T-helper 17 cell (primary cell): ENCODE measurements around the gene RHBDD3. TPM values are rescaled to one million over a fixed set of nuclear protein-coding genes. Genes with fewer than 3 reads are reported as not detected.

Experiments used
- ATAC-seq: fragments of 150-1000 bp; cut with Tn5 transposase; 2 replicates; pipeline ENCODE4 v1.10.0; 2021; ENCODE audit warnings: mild to moderate bottlenecking, moderate library complexity
- DNase-seq, 3 donors: peaks; one replicate each; pipeline versions ENCODE4 v3.0.0 to v3.0.0-alpha.2; 2020 to 2021
- H3K9me3 ChIP-seq: one replicate; pipeline ENCODE4 v1.7.0; 2013; ENCODE audit warnings: low read length, mild to moderate bottlenecking; ENCODE audit not compliant: control insufficient read depth, poor library complexity, severe bottlenecking
- H3K27ac Mint-ChIP-seq: one replicate; pipeline ENCODE4 v1.8.0; 2022; ENCODE audit warnings: mild to moderate bottlenecking, moderate library complexity, mixed read lengths
- H3K27me3 Mint-ChIP-seq: one replicate; pipeline ENCODE4 v1.8.0; 2022; ENCODE audit warnings: mixed read lengths
- H3K36me3 Mint-ChIP-seq: one replicate; pipeline ENCODE4 v1.8.0; 2022; ENCODE audit warnings: low read depth, mixed read lengths
- H3K4me1 Mint-ChIP-seq: one replicate; pipeline ENCODE4 v1.8.0; 2022; ENCODE audit warnings: mild to moderate bottlenecking, mixed read lengths
- H3K4me3 Mint-ChIP-seq: one replicate; pipeline ENCODE4 v1.8.0; 2022; ENCODE audit warnings: mild to moderate bottlenecking, moderate library complexity, mixed read lengths
- total RNA-seq, 4 donors: library from RNA in 2 of 4; stranded (reverse) in 2 of 4; gene quantifications; one replicate each; pipeline ENCODE4 v1.2.3 and lab custom pipeline; 2022 to 2026

Gene RHBDD3
- total RNA-seq, 2 donors from 2014 or later, result 11.3 to 15.9 TPM

DNA sequence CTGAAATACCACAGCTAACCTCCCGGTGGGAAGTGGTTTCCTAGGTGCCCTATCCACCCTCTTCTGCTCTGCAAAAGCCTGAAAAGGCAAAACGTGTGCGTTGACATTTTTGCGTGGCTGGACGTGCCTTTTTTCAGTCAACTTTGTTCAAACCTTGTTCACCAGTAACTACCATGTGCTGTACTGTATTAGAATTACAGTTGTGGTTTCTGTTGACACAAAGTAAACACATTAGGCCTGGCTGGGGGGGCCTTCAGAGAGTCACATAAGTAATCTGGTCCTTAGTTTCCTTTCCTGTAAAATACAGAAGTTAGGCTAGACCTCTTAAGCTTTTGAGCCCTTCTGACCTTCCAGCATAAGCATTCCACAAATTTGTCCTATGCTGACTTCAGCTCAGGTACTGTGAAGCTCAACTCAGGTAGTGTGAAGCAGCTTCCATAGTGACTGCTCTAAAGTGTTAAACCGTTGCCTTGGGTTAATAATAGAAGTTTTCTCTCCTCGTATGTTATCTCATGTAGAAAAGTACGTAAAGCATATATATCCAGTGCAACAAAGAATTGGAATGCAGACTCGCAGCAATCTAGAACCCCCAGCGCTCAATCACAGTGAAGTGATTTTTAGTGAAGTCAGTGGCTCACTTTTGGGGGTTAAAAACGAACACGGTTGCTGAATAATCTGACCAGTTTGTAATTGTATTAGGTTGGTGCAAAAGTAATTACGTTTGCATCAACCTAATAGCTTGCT lies 2.1 kb upstream of the RHBDD3 start:
- peaks cover 57% of the 10 kb centered on the region for H3K4me1 Mint-ChIP-seq
- no peak for ATAC-seq
- H3K9me3 ChIP-seq, result no peaks in the 10 kb centered on the region
- DNase-seq, result no peak
- no peaks in the 10 kb centered on the region for H3K27me3 Mint-ChIP-seq
- H3K4me3 Mint-ChIP-seq, result peak overlapping the region; percentile 99
- H3K36me3 Mint-ChIP-seq, result peaks cover 9% of the 10 kb centered on the region
- H3K27ac Mint-ChIP-seq, result peak overlapping the region; percentile 100

- ATAC-seq, result no peak
- peaks cover 9% of the 10 kb centered on the region for H3K36me3 Mint-ChIP-seq
- H3K9me3 ChIP-seq, result no peaks in the 10 kb centered on the region
- H3K27me3 Mint-ChIP-seq, result no peaks in the 10 kb centered on the region
- DNase-seq, result no peak
- peak overlapping the region; percentile 100 for H3K27ac Mint-ChIP-seq
- H3K4me3 Mint-ChIP-seq, result peak overlapping the region; percentile 99
- H3K4me1 Mint-ChIP-seq, result peaks cover 55% of the 10 kb centered on the region
Measured at GRCh38 chr22:29269230-29269604, 1.4 kb upstream of the RHBDD3 start.

DNA sequence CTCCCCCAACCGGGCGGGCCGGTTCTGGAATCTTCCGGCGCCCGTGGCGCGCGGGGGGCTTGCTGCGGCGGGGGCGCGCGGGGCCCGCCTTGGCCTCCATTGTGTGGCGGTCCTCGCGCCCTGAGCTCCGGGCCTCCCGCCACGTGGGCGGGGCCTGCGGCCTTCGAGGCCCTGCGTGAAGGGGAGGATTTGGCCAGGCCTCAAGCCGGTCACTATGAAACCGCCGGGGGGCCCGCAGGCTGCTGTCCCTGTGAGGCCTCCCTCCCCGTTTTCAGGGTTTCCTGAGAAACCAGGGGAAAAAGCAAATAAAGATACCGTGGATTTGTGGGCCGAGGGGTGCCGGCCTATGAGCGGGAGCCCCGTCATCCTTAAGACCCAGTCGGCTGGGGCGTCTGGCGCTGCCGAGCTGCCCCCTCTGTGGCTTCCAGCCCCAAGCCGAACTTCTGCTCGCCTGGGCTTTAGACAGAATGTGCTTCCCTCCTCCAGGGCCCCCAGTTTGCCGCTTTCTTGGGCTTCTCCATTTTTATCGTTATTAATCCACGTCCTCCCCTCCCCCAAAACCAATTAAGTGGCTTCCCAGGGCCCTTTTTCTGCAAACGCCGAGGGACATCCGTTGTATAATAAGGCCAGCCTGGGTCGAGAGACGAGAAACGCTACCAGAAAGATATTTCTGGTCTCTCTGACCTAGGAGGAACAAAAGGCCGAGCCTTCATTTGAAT lies 889 bp upstream of the RHBDD3 start:
- ATAC-seq, result peak; percentile 15
- peak overlapping the region; percentile 99 for H3K4me3 Mint-ChIP-seq
- peaks cover 9% of the 10 kb centered on the region for H3K36me3 Mint-ChIP-seq
- H3K9me3 ChIP-seq, result no peaks in the 10 kb centered on the region
- peaks cover 55% of the 10 kb centered on the region for H3K4me1 Mint-ChIP-seq
- DNase-seq, result peak in 2 of 3 donors; percentile 20 to 31
- peak overlapping the region; percentile 100 for H3K27ac Mint-ChIP-seq
- no peaks in the 10 kb centered on the region for H3K27me3 Mint-ChIP-seq

- peak overlapping the region; percentile 100 for H3K27ac Mint-ChIP-seq
- H3K4me3 Mint-ChIP-seq, result peak overlapping the region; percentile 99
- no peak for ATAC-seq
- H3K9me3 ChIP-seq, result no peaks in the 10 kb centered on the region
- H3K27me3 Mint-ChIP-seq, result no peaks in the 10 kb centered on the region
- H3K36me3 Mint-ChIP-seq, result peaks cover 5% of the 10 kb centered on the region
- peaks cover 44% of the 10 kb centered on the region for H3K4me1 Mint-ChIP-seq
- no peak for DNase-seq
Measured at GRCh38 chr22:29267462-29267857, 321 bp downstream of the RHBDD3 start.

DNA sequence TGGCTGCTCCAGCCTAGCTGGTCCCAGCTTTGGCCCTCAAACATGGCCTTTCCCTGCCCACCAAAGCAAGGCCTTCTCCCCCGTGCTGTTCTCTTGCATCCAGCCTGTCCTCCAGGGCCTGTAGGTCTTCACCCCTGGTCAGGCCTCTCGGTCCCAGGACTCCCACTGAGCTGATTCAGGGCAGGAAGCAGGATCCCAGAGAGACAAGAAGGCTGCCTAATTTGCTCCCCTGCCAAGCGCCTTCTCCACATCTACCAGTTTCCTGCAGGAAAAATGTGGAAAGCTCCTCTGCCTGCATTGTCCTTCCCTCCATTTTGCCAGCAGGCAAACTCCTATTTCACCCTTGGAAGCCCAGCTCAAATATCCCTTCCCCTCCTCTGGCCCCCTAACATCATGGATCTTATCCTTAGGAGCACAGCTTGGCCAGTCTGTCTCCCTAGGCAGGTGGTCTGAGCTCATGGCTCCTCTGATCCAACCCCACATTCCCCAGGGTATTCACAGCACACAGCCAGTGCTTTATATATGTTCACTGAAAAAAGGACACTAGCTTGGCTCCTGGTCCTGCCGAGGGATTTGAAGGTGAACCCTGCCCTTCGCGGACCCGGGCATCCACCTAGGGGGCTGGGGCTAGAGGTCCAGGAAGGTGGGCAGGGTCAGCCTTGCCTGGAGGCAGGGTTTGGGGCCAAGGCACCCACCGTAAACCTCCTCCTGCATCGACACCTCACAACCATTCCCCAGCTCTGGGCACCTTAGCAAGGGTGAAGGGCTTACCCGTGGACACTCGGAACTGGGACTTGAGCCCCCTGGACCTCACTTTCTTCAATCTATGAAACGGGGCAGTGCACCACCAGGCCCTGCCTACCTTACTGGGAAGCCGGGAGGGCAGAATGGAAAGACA lies 968 bp downstream of the RHBDD3 start:
- Mint-ChIP-seq H3K4me1 (peaks cover 40% of the 10 kb centered on the region), H3K4me3 (peak overlapping the region; percentile 99)
- no peak for DNase-seq

GRCh38 chr22:29265929-29266328 lies 1.9 kb downstream of the RHBDD3 start:
- ATAC-seq (no peak), DNase-seq (no peak)
- Mint-ChIP-seq H3K27ac (no peak overlapping the region), H3K27me3 (no peaks in the 10 kb centered on the region), H3K4me3 (peak overlapping the region; percentile 15), H3K4me1 (peaks cover 34% of the 10 kb centered on the region), H3K36me3 (peaks cover 3% of the 10 kb centered on the region)
- H3K9me3 ChIP-seq, result no peaks in the 10 kb centered on the region

More for the DNA sequence above, 968 bp downstream of the RHBDD3 start:
- peak overlapping the region; percentile 100 for H3K27ac Mint-ChIP-seq
- H3K9me3 ChIP-seq, result no peaks in the 10 kb centered on the region
- H3K36me3 Mint-ChIP-seq, result peaks cover 3% of the 10 kb centered on the region
- no peaks in the 10 kb centered on the region for H3K27me3 Mint-ChIP-seq
- ATAC-seq, result no peak

GRCh38 chr22:29265305-29265704 lies 2.5 kb downstream of the RHBDD3 start:
- H3K36me3 Mint-ChIP-seq, result peaks cover 3% of the 10 kb centered on the region
- DNase-seq (no peak), ATAC-seq (no peak)
- no peak overlapping the region for H3K4me3 Mint-ChIP-seq
- H3K27me3 Mint-ChIP-seq, result no peaks in the 10 kb centered on the region
- H3K4me1 Mint-ChIP-seq, result peaks cover 28% of the 10 kb centered on the region
- no peak overlapping the region for H3K27ac Mint-ChIP-seq
- no peaks in the 10 kb centered on the region for H3K9me3 ChIP-seq

DNA sequence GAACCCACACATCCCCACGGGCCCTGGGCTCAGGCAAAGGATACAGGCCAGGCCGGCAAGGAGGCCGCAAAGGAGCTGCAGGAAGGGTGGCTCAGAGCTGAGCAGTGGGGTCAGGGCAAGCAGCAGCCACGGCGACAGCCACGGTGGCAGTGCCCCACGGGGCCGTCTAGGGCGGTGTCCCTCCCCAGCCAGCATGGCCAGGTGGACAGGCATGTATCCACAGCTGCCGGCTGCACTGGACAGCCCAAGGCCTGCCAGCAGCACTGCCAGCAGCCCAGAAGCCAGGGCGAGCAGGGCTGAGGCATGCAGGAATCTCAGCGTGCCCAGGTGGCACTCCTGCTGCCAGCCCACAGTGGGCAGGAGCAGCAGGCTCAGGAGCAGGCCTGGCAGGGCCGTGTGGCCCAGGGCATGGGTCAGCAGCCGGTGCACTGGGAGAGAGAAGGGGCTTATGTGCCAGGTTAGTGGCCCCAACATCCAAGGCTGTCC lies 3.9 kb downstream of the RHBDD3 start:
- ATAC-seq (no peak), DNase-seq (no peak)
- H3K9me3 ChIP-seq, result no peaks in the 10 kb centered on the region
- Mint-ChIP-seq H3K27ac (no peak overlapping the region), H3K4me1 (peaks cover 17% of the 10 kb centered on the region), H3K27me3 (no peaks in the 10 kb centered on the region), H3K36me3 (peaks cover 3% of the 10 kb centered on the region), H3K4me3 (no peak overlapping the region)

DNA sequence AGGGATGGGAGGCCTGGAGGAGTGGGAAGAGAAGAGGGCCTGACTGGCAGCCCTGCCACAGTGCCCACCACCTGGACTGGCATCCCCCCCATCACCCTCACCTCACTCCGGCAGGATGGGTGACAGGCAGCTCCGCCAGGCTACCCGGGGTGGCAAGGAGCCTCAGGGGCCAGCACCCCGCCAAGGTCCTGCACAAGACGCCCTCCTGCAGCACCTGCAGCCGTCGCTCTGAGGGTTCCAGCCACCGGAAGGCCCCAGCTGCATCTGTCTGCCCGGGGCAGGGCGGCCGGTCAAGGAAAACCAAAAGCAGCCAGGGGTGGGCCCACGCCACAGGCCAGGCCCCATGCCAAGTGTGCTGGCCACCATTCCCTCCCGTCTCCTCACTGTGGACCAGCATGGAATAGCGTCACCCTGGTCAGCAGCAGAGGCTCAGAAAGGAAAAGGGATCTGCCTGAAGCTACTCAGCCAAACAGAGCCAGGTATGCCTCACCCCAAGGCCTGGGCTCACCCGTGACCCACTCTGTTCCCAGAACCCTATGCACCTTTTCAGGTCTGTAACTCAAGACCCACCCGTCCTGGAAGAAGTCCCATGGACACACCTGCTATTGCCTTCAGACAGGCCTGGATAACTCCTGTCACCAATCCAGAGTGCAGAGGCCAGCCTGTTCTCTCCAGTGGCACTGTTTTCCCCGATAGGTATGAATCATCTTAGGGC lies 7.0 kb downstream of the RHBDD3 start:
- Mint-ChIP-seq H3K27ac (no peak overlapping the region), H3K4me3 (no peak overlapping the region), H3K27me3 (no peaks in the 10 kb centered on the region), H3K4me1 (peaks cover 3% of the 10 kb centered on the region), H3K36me3 (no peaks in the 10 kb centered on the region)
- H3K9me3 ChIP-seq, result no peaks in the 10 kb centered on the region
- DNase-seq (no peak), ATAC-seq (no peak)

DNA sequence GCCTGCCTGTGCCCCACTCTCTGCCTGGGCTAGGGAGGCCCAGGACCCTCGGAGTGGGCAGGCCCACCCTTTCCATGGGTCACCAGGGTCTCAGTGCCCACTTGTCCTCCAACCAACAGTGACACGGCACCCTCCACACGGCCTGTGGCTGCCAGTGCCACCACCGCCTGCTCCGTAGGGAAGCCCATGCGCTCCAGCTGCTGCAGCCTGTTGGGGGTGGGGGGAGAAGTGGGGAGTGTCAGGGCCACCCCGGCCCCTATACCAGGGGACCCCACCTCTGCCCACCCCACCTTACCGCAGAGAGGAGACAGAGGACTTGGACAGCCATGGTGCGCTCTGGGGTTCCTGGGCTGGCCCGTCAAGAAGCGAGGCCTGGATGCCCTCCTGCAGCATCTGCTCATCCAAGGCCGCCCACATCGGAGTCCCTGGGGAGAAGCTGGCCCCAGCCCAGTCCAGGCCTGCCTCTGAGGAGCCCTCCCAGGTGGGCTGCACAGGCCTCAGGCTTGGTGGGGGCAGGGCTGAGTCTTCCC lies 7.7 kb downstream of the RHBDD3 start:
- Mint-ChIP-seq H3K4me3 (no peak overlapping the region), H3K4me1 (peaks cover 3% of the 10 kb centered on the region), H3K27ac (no peak overlapping the region), H3K27me3 (no peaks in the 10 kb centered on the region), H3K36me3 (no peaks in the 10 kb centered on the region)
- H3K9me3 ChIP-seq, result no peaks in the 10 kb centered on the region
- no peak for DNase-seq
- ATAC-seq, result no peak

DNA sequence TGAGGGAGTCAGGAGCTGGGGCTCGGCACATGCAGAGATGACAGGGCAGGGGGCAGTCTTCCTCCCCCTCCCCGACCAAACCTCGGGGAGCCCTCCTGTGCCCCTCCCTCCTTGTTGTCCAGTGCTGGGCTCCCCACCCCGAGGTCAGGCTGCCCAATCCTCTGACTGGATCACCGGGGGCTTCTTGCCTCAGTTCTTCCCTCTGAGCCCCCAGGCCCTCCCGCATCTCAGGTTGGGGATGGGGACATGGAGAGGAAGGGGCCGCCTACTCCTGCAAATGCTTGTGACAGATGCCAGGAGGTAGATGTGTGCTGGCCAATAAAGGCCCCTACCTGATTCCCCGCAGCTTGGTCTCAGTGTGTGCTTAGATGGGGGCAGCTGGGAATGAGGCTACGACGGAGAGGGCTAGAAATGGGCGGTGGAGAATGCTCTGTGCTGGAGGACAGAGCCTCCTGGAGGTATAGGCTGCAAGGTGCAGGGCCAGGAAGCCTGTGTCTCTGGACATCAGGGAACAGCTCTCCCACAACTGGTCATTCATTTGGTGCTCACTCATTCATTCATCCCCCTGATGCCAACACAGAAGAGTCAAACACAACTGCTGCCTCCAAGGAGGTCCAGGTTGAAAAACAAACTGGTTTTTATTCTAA lies 8.4 kb downstream of the RHBDD3 start:
- no peak for ATAC-seq
- H3K4me3 Mint-ChIP-seq, result no peak overlapping the region
- no peak for DNase-seq
- H3K27me3 Mint-ChIP-seq, result no peaks in the 10 kb centered on the region
- no peaks in the 10 kb centered on the region for H3K9me3 ChIP-seq
- H3K27ac Mint-ChIP-seq, result no peak overlapping the region
- H3K36me3 Mint-ChIP-seq, result no peaks in the 10 kb centered on the region
- H3K4me1 Mint-ChIP-seq, result peaks cover 5% of the 10 kb centered on the region
